Memory B cell (primary cell): ENCODE results near the gene CRYGD.
A peak's percentile ranks its signal among the peaks of the same experiment; 100 is the strongest.
"Not testable (repeated sequence)": the region's sequence is repeated elsewhere in the genome, so short reads cannot be mapped to it uniquely, and the experiment has no call there.

ENCODE experiments used
- ATAC-seq: fragments of 150-1000 bp; cut with Tn5 transposase; 2 replicates; pipeline ENCODE4 v1.10.0; 2021; ENCODE audit warnings: low read depth, mild to moderate bottlenecking, moderate library complexity
- DNase-seq, 2 donors: peaks; one replicate each; pipeline ENCODE4 v3.0.0; 2022; ENCODE audit warnings: low spot score in 2 of 2
- H3K27ac Mint-ChIP-seq: one replicate; pipeline ENCODE4 v1.8.0; 2022; ENCODE audit warnings: mild to moderate bottlenecking, moderate library complexity, mixed read lengths
- H3K27me3 Mint-ChIP-seq: one replicate; pipeline ENCODE4 v1.8.0; 2022; ENCODE audit warnings: mixed read lengths
- H3K36me3 Mint-ChIP-seq: one replicate; pipeline ENCODE4 v1.8.0; 2022; ENCODE audit warnings: mild to moderate bottlenecking, mixed read lengths
- H3K4me1 Mint-ChIP-seq: one replicate; pipeline ENCODE4 v1.8.0; 2022; ENCODE audit warnings: mixed read lengths
- H3K4me3 Mint-ChIP-seq: one replicate; pipeline ENCODE4 v1.8.0; 2022; ENCODE audit warnings: mild to moderate bottlenecking, moderate library complexity, mixed read lengths
- H3K9me3 Mint-ChIP-seq: one replicate; pipeline ENCODE4 v1.8.0; 2022; ENCODE audit warnings: mixed read lengths

CRYGD gene

GRCh38 chr2:208124013-208124715 is at the start of gene CRYGD:
Gene CRYGD (minus strand): TSS chr2:208124524. CDS start chr2:208124473, 51 bp downstream.
- H3K27ac Mint-ChIP-seq, H3K4me1 Mint-ChIP-seq, H3K9me3 Mint-ChIP-seq, H3K27me3 Mint-ChIP-seq, DNase-seq, H3K4me3 Mint-ChIP-seq, H3K36me3 Mint-ChIP-seq: not testable (repeated sequence)
- peak; percentile 39 for ATAC-seq

DNA sequence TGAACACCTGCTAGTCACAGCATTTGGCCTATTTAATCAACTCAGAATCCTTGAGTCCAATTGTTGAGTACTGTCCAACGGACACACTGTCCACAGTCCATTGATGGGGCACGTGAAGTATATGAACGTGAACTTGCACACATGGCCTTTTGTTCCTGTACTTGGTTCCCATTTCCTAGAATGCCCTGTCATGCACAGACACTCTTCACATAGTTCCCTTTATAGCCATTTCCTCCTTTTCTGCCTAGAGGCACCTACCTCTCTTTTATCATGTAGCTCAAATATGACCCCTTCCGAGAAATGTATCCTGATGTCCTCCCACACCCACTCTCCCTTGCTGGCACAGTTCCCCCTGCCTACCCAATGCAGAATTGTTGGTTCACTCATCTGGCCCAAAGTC is 47.8 kb upstream of the CRYGD start:
- H3K9me3 Mint-ChIP-seq: no peaks in the 10 kb centered on the region
- no peak for ATAC-seq
- no peak for DNase-seq
- H3K27me3 Mint-ChIP-seq: peaks cover 5% of the 10 kb centered on the region
- H3K4me1 Mint-ChIP-seq: peaks cover 2% of the 10 kb centered on the region
- H3K4me3 Mint-ChIP-seq: no peak overlapping the region
- no peaks in the 10 kb centered on the region for H3K36me3 Mint-ChIP-seq
- no peak overlapping the region for H3K27ac Mint-ChIP-seq

- no peaks in the 10 kb centered on the region for H3K9me3 Mint-ChIP-seq
- no peaks in the 10 kb centered on the region for H3K36me3 Mint-ChIP-seq
- H3K27ac Mint-ChIP-seq: no peak overlapping the region
- ATAC-seq: no peak
- H3K4me1 Mint-ChIP-seq: no peaks in the 10 kb centered on the region
- no peak overlapping the region for H3K4me3 Mint-ChIP-seq
- no peak for DNase-seq
- H3K27me3 Mint-ChIP-seq: peaks cover 4% of the 10 kb centered on the region
Observed at GRCh38 chr2:208164951-208165755, 40.8 kb upstream of the CRYGD start.

GRCh38 chr2:208163489-208163888 is 39.2 kb upstream of the CRYGD start, which contains the start of gene CRYGA:
Gene CRYGA (minus strand): TSS chr2:208163589. CDS start chr2:208163556, 33 bp downstream.
- ATAC-seq (no peak), DNase-seq (no peak)
- peaks cover 3% of the 10 kb centered on the region for H3K27me3 Mint-ChIP-seq
- no peak within 1 kb of the TSS for H3K27ac Mint-ChIP-seq
- no peak within 1 kb of the TSS for H3K4me3 Mint-ChIP-seq
- H3K4me1 Mint-ChIP-seq: no peaks in the 10 kb centered on the region
- H3K9me3 Mint-ChIP-seq: no peaks in the 10 kb centered on the region
- H3K36me3 Mint-ChIP-seq: no peaks in the 10 kb centered on the region

DNA sequence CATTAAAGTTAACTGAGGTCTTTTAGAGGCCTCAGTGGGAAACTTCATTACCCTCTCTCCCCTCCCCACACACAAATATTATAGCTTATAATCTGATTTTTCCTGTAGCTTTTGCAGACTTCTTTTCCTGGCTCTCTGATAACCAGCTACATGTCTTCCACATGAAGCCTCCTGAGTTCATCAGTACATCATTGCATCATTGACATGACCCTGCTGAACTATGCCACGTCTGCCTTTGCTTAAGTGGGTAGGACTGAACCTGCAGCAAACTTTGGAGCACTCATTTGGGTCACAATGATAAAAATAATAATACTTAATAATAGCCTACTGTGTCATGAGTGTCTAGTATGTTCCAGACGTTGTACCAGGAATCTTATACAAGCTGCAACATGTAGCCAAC is 32.1 kb upstream of the CRYGD start:
- H3K27me3 Mint-ChIP-seq: peaks cover 6% of the 10 kb centered on the region
- no peak for ATAC-seq

DNA sequence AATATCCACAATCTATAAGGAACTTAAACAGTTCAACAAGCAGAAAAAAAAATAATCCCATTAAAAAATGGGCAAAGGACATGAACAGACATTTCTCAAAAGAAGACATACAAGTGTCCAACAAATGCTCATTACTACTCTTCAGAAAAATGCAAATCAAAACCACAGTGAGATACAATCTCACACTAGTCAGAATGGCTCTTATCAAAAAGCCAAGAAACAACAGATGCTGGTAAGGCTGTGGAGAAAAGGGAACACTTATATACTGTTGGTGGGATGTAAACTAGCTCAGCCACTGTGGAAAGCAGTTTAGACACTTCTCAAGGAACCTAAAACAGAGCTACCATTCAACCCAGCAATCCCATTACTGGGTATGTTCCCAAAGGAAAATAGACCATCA is 28.8 kb upstream of the CRYGD start:
- ATAC-seq: no peak
- DNase-seq: no peak
- Mint-ChIP-seq H3K4me1 (no peaks in the 10 kb centered on the region), H3K4me3 (no peak overlapping the region), H3K9me3 (peaks cover 1% of the 10 kb centered on the region), H3K36me3 (no peaks in the 10 kb centered on the region), H3K27me3 (peaks cover 6% of the 10 kb centered on the region), H3K27ac (no peak overlapping the region)

More for the DNA sequence above, 32.1 kb upstream of the CRYGD start:
- H3K9me3 Mint-ChIP-seq: no peaks in the 10 kb centered on the region
- no peak for DNase-seq
- no peaks in the 10 kb centered on the region for H3K4me1 Mint-ChIP-seq
- H3K4me3 Mint-ChIP-seq: no peak overlapping the region
- H3K27ac Mint-ChIP-seq: no peak overlapping the region
- H3K36me3 Mint-ChIP-seq: no peaks in the 10 kb centered on the region

DNA sequence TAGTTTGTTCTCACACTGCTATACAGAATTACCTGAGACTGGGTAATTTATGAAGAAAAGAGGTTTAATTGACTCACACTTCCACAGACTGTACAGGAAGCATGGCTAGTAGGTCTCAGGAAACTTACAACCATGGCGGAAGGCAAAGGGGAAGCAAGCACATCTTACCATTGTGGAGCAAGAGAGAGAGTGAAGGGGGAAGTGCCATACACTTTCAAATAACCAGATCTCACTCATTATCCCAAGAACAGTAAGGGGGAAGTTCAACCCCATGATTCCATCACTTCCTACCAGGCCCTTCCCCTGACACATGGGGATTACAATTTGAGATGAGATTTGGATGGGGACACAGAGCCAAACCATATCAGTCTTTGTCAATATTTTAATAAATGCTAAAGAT is 26.6 kb upstream of the CRYGD start:
- H3K36me3 Mint-ChIP-seq: no peaks in the 10 kb centered on the region
- no peak overlapping the region for H3K4me3 Mint-ChIP-seq
- no peak for DNase-seq
- H3K27me3 Mint-ChIP-seq: peaks cover 8% of the 10 kb centered on the region
- ATAC-seq: no peak
- H3K9me3 Mint-ChIP-seq: peaks cover 1% of the 10 kb centered on the region
- no peak overlapping the region for H3K27ac Mint-ChIP-seq
- no peaks in the 10 kb centered on the region for H3K4me1 Mint-ChIP-seq

DNA sequence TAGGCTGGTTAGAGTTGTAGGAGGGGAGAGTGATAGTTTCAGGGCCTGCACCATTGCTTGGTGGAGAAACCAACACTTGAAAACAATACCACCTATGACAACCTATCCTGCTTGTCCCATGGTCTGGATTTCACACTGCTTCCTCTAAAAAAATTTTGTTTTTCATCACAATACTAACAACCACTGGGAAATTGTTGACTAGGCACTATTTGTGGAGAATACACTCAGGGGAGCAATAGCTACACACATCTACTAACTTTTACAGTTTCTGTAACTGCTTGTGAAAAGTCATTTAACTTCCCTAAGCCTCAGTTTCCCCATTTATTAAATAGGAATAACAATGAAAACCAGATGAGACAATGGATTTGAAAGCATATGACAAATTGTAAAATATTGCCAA is 25.8 kb upstream of the CRYGD start:
- Mint-ChIP-seq H3K4me1 (no peaks in the 10 kb centered on the region), H3K4me3 (no peak overlapping the region), H3K27ac (no peak overlapping the region), H3K36me3 (no peaks in the 10 kb centered on the region), H3K27me3 (peaks cover 8% of the 10 kb centered on the region), H3K9me3 (peaks cover 1% of the 10 kb centered on the region)
- DNase-seq (no peak), ATAC-seq (no peak)

GRCh38 chr2:208148803-208149202 is 24.5 kb upstream of the CRYGD start:
- no peaks in the 10 kb centered on the region for H3K36me3 Mint-ChIP-seq
- H3K27me3 Mint-ChIP-seq: peaks cover 8% of the 10 kb centered on the region
- H3K27ac Mint-ChIP-seq: no peak overlapping the region
- no peaks in the 10 kb centered on the region for H3K4me1 Mint-ChIP-seq
- peaks cover 1% of the 10 kb centered on the region for H3K9me3 Mint-ChIP-seq
- DNase-seq (no peak), ATAC-seq (no peak)
- no peak overlapping the region for H3K4me3 Mint-ChIP-seq

- ATAC-seq (no peak), DNase-seq (no peak)
- Mint-ChIP-seq H3K36me3 (no peaks in the 10 kb centered on the region), H3K27ac (no peak overlapping the region), H3K9me3 (peaks cover 1% of the 10 kb centered on the region), H3K4me3 (no peak overlapping the region), H3K4me1 (no peaks in the 10 kb centered on the region), H3K27me3 (peaks cover 8% of the 10 kb centered on the region)
Observed at GRCh38 chr2:208147759-208148158, 23.4 kb upstream of the CRYGD start.

- no peak overlapping the region for H3K4me3 Mint-ChIP-seq
- H3K27me3 Mint-ChIP-seq: peaks cover 6% of the 10 kb centered on the region
- no peaks in the 10 kb centered on the region for H3K36me3 Mint-ChIP-seq
- H3K27ac Mint-ChIP-seq: no peak overlapping the region
- H3K4me1 Mint-ChIP-seq: no peaks in the 10 kb centered on the region
- peaks cover 1% of the 10 kb centered on the region for H3K9me3 Mint-ChIP-seq
- no peak for DNase-seq
- ATAC-seq: no peak
Observed at GRCh38 chr2:208147008-208147407, 22.7 kb upstream of the CRYGD start.

- Mint-ChIP-seq H3K9me3 (peaks cover 1% of the 10 kb centered on the region), H3K4me1 (no peaks in the 10 kb centered on the region), H3K4me3 (no peak within 1 kb of the TSS), H3K27ac (no peak within 1 kb of the TSS), H3K27me3 (peaks cover 6% of the 10 kb centered on the region), H3K36me3 (no peaks in the 10 kb centered on the region)
- DNase-seq: no peak
- ATAC-seq: no peak
Observed at GRCh38 chr2:208146006-208146405, 21.7 kb upstream of the CRYGD start, which contains the start of gene CRYGB. Gene CRYGB (minus strand): TSS chr2:208146158. CDS start chr2:208146120, 38 bp downstream.

GRCh38 chr2:208142925-208143799 is 18.8 kb upstream of the CRYGD start:
- Mint-ChIP-seq H3K9me3 (no peaks in the 10 kb centered on the region), H3K27me3 (peaks cover 3% of the 10 kb centered on the region), H3K36me3 (no peaks in the 10 kb centered on the region), H3K4me1 (no peaks in the 10 kb centered on the region), H3K27ac (no peak overlapping the region), H3K4me3 (no peak overlapping the region)
- no peak for DNase-seq
- ATAC-seq: no peak
